GM19238 (cell line): ENCODE data around the gene EIF4E3.

Source experiments
- DNase-seq: peaks from one replicate; pipeline ENCODE4 v3.0.0; 2011; ENCODE audit warnings: low spot score; ENCODE audit not compliant: insufficient read length

EIF4E3 gene

GRCh38 chr3:71725271-71725991 is at the start of gene EIF4E3:
TSS of gene EIF4E3 (minus strand) at chr3:71725402. CDS start at chr3:71725367, 35 bp downstream.
- peak; percentile 35 for DNase-seq

GRCh38 chr3:71771884-71772283 is 46.7 kb upstream of the EIF4E3 start:
- DNase-seq: no peak

- DNase-seq: no peak
Observed at GRCh38 chr3:71771126-71771525, 45.9 kb upstream of the EIF4E3 start.

- no peak for DNase-seq
Observed at GRCh38 chr3:71763426-71763825, 38.2 kb upstream of the EIF4E3 start.

- DNase-seq: no peak
Observed at GRCh38 chr3:71760140-71760539, 34.9 kb upstream of the EIF4E3 start.

- no peak for DNase-seq
Observed at GRCh38 chr3:71759401-71759800, 34.2 kb upstream of the EIF4E3 start.

GRCh38 chr3:71758091-71758490 is 32.9 kb upstream of the EIF4E3 start:
- DNase-seq: no peak

GRCh38 chr3:71754610-71755253 is 29.5 kb upstream of the EIF4E3 start:
- no peak for DNase-seq

- DNase-seq: no peak
Observed at GRCh38 chr3:71753701-71754609, 28.8 kb upstream of the EIF4E3 start, which contains the start of gene GPR27. TSS of gene GPR27 (plus strand) at chr3:71753855. CDS start at chr3:71754050, 195 bp downstream.

GRCh38 chr3:71752831-71753700 is 27.9 kb upstream of the EIF4E3 start:
- DNase-seq: no peak

GRCh38 chr3:71751602-71752001 is 26.4 kb upstream of the EIF4E3 start:
- no peak for DNase-seq

GRCh38 chr3:71744738-71745137 is 19.5 kb upstream of the EIF4E3 start:
- DNase-seq: no peak

GRCh38 chr3:71742621-71743020 is 17.4 kb upstream of the EIF4E3 start:
- no peak for DNase-seq

- no peak for DNase-seq
Observed at GRCh38 chr3:71734881-71735280, 9.7 kb upstream of the EIF4E3 start.

- DNase-seq: no peak
Observed at GRCh38 chr3:71733319-71733718, 8.1 kb upstream of the EIF4E3 start.

- DNase-seq: no peak
Observed at GRCh38 chr3:71732637-71733036, 7.4 kb upstream of the EIF4E3 start.

GRCh38 chr3:71728632-71729342 is 3.6 kb upstream of the EIF4E3 start:
- no peak for DNase-seq

GRCh38 chr3:71726146-71726545 is 944 bp upstream of the EIF4E3 start:
- DNase-seq: no peak

GRCh38 chr3:71724584-71725270 is 475 bp downstream of the EIF4E3 start:
- DNase-seq: no peak

- no peak for DNase-seq
Observed at GRCh38 chr3:71724171-71724453, 1.1 kb downstream of the EIF4E3 start.
